HTR-8/SVneo (cell line): ENCODE results near the gene FKBP6.
"Not testable (repeated sequence)": the region's sequence is repeated elsewhere in the genome, so short reads cannot be mapped to it uniquely, and the experiment has no call there.

ENCODE experiments used
- DNase-seq: peaks from one replicate; pipeline ENCODE4 v3.0.0; 2011; ENCODE audit warnings: low spot score, mixed read lengths; ENCODE audit not compliant: insufficient read length
- FAIRE-seq: peaks from 2 replicates; lab custom pipeline; 2011; peaks lifted over from hg19 to GRCh38; lab: Jason Lieb, UNC

The FKBP6 gene, protein sequence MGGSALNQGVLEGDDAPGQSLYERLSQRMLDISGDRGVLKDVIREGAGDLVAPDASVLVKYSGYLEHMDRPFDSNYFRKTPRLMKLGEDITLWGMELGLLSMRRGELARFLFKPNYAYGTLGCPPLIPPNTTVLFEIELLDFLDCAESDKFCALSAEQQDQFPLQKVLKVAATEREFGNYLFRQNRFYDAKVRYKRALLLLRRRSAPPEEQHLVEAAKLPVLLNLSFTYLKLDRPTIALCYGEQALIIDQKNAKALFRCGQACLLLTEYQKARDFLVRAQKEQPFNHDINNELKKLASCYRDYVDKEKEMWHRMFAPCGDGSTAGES

DNA sequence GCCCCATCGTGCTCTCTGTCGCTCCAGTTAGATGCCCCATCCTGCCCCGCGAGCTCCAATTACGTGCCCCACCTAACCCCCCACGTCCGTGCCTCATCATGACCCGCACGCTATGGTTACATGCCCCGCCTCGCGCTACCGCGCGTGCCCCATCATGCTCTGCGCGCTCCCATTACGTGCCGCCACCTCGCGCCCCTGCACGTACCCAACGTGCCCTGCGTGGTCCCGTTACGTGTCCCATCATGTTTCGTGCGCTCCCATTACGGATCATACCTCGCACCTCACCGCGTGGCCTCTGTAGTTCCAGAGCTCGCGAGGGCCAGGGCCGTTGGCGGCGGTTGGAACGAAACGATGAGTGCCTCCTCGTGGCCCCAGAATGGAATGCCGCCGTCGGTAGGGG lies at the start of gene FKBP6, which contains the start of gene TRIM50:
TSS of gene FKBP6 (plus strand) at position 240 of the 400 bp plus-strand sequence. CDS start 268 bp downstream, outside the sequence.
TSS of gene TRIM50 (minus strand) at position 161 of the 400 bp plus-strand sequence. CDS start 3,295 bp downstream, outside the sequence.
- not testable (repeated sequence) for FAIRE-seq, DNase-seq

DNA sequence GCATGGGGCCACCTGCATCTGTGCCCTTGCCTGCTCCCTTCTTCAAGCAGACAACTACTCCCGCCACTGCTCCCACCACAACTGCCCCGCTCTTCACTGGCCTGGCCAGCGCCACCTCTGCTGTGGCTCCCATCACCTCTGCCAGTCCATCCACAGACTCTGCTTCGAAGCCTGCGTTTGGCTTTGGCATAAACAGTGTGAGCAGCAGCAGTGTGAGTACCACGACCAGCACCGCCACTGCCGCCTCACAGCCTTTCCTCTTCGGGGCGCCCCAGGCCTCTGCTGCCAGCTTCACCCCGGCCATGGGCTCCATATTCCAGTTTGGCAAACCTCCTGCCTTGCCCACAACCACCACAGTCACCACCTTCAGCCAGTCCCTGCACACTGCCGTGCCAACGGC lies 30.7 kb upstream of the FKBP6 start:
- not testable (repeated sequence) for DNase-seq, FAIRE-seq

DNA sequence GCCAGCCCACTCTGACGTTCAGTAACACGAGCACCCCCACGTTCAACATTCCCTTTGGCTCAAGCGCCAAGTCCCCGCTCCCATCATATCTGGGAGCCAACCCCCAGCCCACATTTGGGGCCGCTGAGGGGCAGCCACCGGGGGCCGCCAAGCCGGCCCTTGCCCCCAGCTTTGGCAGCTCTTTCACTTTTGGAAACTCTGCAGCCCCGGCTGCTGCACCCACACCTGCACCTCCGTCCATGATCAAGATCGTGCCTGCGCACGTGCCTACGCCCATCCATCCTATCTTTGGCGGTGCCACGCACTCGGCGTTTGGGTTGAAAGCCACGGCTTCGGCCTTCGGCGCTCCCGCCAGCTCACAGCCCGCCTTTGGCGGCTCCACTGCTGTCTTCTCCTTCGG lies 30.3 kb upstream of the FKBP6 start:
- FAIRE-seq, DNase-seq: not testable (repeated sequence)

DNA sequence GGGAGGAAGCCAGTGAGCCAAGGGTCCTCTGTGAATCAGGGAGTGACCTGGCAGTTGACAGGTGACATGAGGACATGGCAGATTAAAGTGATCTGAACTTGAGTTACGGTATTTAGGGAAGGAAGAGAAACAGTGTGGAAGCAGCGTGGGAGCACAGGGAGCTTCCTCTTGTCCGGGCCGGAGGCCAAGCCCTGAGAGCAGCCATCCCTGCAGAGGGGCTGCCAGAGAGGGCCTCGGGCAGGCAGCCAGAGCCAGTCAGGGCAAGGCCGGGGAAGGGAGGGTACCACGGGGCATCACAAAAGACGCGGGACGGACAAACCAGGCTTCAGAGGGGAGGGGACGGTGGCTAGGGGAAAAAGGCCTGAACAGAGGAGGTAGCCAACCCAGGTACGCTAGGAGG lies 28.1 kb upstream of the FKBP6 start:
- DNase-seq, FAIRE-seq: not testable (repeated sequence)

DNA sequence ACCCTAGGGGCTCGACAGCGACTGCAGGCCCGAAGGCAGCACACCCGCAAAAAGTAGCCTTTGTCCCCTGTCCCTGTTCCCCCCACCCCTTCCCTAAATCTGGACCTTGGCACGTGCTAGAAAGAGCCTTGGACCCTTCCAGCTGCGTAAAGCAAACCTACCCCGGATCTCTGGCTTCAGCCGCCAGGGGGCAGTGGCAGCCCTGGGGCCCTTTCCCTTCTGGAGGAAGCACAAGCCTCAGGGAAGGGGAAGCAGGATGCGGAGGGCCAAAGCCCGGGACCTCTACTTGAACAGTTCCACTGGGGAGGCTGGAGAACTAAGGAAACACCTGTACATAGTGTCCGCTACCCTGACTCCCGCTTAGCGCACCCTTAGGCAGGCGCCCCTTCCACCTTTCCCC lies 26.9 kb upstream of the FKBP6 start:
- not testable (repeated sequence) for FAIRE-seq, DNase-seq

DNA sequence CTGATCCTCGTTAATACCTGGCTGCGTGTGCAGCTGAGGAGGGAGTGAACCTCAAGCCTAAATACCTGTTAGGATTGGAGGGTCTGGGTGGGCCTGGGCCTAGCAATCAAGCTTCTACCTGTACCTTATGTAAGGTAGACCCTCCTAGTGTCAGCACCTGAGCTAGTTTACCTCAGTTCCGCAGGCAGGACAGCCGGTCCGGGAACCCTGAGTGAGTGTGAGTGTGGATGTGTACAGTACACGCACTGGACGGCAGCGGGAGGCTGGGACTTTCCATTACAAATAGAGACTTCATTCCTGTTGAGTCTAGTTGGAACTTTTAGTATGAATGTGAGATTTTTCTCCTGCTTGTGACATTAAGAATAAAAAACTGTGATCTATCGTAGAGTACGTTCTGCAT lies 25.1 kb upstream of the FKBP6 start:
- not testable (repeated sequence) for DNase-seq, FAIRE-seq

DNA sequence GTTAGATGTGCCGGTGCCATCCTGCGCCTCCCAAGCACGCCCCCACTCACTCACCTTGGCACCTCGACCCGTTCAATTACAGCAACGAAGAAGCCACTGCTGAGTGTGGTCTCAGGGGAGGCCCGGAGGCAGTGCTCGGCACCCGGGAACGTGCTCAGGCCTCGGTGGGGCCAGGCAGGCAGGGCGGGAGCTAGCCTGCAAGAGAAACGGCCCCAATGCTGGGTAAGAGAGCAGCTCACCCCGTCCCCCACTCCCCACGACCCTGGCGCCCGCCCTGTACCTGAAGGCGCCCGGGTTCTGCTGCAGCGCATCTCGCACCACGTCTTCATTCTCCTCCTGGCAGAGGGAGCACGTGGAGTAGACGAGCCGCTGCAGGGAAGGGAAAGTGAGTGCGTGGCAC lies 24.4 kb upstream of the FKBP6 start:
- no peak for DNase-seq
- no peak for FAIRE-seq

DNA sequence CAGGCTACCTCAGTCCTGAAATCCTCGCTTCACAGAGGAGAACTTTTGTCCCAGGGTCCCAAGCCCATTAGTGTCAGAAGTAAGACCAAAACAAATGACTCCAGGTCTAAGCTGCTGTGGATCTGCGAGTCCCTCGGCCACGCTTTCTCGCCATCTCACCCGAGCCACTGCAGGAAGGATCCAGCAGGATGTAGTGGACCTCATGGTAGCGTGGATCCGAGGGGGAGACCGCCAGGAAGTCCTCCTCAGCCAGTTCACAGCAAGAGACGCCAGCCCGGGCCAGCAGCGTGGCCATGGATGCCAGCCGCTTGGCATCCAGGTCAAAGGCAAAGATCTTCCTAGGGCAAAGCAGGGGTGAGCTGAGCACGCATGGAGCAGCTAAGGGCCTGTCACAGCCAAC lies 23.9 kb upstream of the FKBP6 start:
- DNase-seq (no peak), FAIRE-seq (no peak)

DNA sequence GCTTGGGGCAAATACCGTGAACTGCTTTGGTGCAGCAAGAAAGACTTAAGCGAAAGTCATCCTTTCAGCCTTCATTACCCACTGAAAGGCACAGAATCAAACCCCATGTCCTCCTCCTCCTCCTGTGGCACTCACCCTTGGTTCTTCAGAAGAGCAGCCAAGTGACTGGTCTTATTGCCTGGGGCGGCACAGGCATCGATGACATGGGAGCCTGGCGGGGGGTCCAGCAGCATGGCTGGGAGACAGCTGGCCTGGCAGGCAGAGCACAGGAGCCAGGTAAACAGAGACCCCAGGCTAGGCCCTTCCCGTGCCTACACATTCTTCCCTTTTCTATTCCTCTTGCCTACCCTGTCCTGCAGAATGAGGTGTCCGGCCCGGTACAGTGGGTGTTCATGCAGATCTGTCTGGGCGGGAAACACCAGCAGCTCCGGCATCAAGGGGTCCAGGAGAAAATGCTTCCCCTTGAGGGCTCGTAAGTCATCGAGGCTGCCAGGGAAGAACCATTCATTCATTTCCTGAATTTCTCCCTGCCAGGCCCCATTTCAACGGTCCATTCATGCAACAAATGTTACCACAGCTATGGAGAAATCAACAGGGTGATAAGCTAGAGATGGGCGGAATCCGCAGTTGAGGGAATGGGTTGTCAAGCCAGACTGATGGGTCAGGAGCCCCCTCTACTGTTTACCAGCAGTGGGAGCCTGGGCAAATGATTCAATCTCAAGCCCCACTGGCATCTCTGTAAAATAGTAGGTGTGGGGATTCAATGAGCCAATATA lies 23.2 kb upstream of the FKBP6 start:
- DNase-seq, FAIRE-seq: not testable (repeated sequence)

DNA sequence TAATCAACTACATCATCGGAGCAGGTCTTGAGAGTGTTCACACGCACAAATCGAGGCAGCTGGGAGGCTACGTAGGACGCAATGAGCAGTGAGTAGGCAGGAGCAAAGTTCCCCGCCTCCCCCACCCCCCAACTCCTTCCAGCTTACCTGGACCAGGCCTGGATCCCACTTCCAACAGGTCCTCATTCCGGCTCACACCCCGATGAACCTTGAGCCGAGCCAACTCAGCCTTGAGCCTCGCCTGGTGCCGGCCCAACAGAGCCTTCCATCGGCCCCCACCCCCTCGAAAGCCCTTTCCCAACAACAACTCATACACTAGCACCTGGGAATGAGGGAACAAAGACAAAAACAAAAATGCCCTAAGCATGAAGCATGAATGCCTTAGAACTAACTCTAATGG lies 20.5 kb upstream of the FKBP6 start:
- no peak for DNase-seq
- FAIRE-seq = no peak

DNA sequence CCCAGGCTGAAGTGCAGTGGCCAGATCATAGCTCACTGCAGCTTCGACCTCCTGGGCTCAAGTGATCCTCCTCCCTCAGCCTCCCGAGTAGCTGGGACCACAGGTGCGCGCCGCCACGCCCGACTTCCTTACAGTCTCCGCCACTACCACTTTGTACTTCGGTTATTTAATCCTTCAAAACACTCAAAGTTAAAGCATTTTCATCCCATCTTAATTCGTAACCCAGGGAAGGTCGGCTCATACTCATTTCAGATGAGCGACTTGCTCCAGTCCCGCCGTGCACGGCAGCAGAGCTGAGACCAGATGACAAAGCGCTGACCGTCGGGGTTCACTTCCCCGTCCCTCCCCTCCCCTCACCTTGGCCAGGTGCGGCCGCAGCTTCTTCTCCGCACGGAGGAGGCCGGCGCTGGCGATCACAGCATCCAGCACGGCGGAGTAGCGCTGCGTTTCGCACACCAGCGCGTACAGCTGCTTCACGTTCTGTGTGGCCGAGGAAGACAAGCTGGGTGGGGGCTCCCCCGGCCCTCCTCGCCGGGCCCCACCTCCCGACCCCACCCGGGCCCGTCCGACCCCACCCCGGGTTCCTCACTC lies 19.8 kb upstream of the FKBP6 start:
- FAIRE-seq = no peak
- no peak for DNase-seq

DNA sequence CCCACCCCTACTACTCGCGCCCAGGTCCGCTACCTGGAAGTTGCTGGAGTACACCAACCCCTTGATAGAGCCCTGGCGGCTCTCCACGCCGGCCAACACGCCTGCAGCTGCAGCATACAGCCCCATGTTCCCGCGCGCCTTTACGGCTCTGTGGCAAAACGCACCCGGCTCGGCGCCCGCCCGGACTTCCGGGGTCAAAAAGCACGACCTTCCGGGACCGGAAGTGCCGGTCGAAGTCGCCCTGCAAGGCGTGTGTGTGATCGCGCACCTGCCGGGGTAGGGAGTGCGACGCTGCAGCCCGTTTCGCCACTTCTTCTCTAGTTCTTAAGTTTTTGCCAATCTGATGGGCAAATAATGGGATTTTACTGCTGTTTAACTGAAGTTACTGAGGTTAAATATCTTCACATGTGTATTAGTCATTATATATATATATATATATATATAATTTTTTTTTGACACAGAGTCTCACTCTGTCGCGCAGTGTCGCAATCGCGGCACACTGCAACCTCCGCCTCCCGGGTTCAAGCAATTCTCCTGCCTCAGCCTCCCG lies 19.2 kb upstream of the FKBP6 start, which contains the start of gene NSUN5:
TSS of gene NSUN5 (minus strand) at position 162 of the 550 bp plus-strand sequence. CDS start at position 126, 36 bp downstream.
- FAIRE-seq = no peak
- peak; percentile 63 for DNase-seq

DNA sequence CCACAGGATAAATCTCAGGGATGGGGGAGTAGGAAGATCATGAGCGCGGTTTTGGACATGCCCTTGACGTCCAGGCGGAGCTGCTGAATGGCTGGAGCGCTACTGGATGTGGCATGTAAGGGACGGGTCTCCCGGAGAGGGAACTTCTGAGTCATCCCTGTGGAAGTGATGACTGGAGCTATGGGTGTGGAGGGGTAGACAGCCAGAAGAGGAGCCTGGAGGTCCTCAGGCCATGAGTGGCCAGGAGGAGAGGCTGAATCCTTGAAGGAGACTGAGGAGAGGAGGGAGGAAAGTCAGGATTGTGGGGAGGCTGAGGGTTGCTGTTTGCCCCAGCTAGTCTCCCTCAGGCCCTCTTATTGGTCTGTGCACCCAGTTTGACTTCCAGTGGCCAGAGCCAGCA lies 16.5 kb upstream of the FKBP6 start:
- FAIRE-seq = not testable (repeated sequence)

DNA sequence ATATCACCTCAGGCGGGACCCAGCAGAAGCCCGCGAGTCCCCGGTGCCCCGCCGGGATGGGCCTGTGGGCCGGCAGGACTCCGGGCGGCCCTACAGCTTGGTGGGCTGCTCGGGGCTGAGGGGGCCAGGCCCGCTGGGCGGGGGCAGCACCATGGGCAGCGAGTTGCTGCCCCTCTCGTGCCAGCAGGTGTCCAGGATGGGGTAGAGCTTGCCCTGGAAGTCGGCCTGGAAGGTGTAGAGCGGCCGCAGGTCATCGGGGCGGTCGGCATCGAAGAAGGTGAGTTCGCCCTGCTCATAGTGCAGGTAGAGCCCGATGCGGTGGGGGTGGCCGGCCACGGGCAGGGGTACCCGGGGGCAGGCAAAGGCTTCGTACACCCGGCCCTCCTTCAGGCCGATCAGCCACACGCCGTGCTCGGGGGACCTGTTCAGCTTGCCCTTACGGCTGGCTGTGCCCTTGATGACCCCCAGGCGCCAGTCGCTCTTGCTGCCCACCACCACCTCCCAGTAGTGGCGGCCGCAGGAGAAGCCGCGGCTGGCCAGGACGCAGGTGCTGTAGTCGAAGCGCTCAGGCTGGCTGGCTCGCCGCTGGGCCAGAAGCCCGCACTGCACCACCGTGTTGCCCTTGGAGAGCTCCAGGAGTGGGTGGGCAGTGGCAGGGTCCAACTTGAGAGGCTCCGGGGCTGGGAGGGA lies 15.0 kb upstream of the FKBP6 start:
- no peak for FAIRE-seq

More for the DNA sequence above, 16.5 kb upstream of the FKBP6 start:
- not testable (repeated sequence) for DNase-seq

DNA sequence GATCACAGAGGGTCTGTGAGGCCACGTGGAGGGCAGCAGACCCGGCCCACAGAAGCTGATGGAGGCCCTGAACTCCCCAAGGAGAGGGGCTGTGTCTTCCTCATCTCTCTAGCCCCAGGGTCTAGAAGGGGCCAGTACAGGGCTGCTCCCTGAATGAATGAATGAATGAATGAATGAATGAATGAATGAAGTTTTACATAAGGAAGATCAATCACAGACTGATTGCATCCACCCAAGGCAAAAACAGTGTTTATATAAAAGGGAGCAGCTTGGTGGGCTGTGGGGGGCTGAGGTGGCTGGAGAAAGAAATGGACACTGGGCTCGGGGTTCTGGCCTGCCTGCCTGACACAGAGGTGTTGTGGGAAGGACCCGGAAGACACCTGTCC lies 14.4 kb upstream of the FKBP6 start:
- no peak for FAIRE-seq

More for the DNA sequence above, 15.0 kb upstream of the FKBP6 start:
- DNase-seq = no peak

DNA sequence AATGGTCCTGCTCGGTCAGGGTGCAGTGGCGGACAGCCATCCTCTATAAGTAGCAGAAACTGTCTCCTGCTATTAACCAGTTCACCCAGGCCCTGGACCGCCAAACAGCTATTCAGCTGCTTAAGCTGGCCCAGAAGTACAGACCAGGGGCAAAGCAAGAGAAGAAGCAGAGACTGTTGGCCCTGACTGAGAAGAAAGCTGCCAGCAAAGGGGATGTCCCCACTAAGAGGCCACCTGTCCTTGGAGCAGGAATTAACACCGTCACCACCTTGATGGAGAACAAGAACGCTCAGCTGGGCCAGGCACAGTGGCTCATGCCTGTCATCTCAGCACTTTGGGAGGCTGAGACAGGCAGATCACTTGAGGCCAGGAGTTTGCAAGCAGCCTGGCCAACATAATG lies 13.7 kb upstream of the FKBP6 start:
- DNase-seq = no peak
- no peak for FAIRE-seq

More for the DNA sequence above, 14.4 kb upstream of the FKBP6 start:
- DNase-seq = no peak

DNA sequence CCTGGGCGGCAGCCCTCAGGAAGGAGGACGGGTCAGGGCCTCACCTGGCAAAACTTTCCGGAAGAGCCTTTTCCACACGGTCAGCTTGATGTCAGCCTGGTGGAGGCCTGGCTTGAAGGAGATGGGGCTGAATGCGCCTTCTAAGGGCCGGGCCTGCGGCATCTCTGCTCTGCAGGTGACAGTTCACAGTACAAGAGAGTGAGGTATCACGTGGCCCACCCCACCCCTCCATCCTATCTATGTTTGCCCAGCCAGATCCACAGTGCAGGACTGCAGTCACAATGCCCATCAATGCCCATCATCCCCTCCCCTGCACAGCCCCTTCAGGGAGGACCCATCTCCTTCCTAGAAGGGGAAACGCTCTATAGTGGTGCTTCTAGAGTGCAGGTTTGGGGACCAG lies 11.4 kb upstream of the FKBP6 start:
- FAIRE-seq = no peak
- DNase-seq = no peak

DNA sequence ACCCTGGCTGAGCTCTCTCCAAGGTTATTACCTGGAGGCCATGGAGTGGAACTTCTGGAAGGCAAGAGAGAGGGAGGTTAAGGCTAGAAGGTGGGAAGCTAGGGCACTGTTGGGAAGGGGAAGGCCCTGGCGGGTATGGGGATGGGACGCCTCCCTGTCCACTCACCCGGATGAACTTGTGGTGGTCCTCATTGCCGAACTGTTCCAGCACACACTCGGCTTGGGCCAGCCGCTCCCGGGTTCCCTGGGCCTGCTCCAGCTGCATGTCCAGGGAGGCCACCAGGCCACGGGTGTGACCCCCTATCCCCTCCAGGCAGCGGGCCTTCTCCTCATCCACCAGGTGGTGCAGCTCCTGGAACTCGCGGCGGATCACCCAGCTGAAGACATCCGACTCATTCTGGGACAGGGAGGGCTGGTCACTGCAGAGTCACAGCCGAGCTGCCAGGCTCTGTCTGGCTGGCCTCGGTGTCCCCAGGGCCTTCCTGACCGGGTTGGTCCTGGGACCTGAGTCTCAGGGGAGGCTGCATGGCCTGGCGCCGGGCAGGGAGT lies 9.2 kb upstream of the FKBP6 start:
- DNase-seq, FAIRE-seq: not testable (repeated sequence)

DNA sequence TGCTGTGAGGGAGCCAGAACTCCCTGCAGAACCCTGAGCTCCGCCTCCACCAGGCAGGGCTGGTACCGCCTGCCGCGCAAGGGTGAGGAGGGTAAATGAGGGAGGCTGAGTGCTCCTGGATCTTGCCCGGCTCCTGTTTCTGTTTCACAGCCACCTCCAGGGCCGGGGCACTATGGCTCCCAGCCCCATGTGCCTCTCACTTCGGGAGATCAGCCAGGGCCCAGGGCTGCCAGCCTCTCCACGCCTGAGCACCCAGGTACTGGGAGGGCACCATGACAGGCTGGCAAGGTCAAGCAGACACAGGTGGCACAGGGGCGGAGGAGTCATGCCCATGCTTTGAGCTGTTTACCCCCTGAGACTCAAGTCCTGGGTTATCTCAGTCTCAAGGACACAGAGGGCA lies 8.4 kb upstream of the FKBP6 start:
- not testable (repeated sequence) for FAIRE-seq, DNase-seq
